Ascending aorta (tissue), 2 donors: ENCODE data around the gene RNF112. TPM values are rescaled to one million over a fixed set of nuclear protein-coding genes. Genes with fewer than 3 reads are reported as not detected.

Source experiments
- DNase-seq, 2 donors: peaks; one replicate each; pipeline ENCODE4 v3.0.0-alpha.2; 2019; ENCODE audit warnings: low spot score in 2 of 2
- H3K27ac ChIP-seq, 2 donors: fragments of 200-600 bp; sonication (generic); one replicate each; pipeline ENCODE4 v1.5.1; 2016 to 2017; ENCODE audit warnings: mild to moderate bottlenecking in 1 of 2
- H3K27me3 ChIP-seq: fragments of 200-600 bp; sonication (generic); one replicate; pipeline ENCODE4 v1.5.1; 2017
- H3K36me3 ChIP-seq, 2 donors: fragments of 200-600 bp; sonication (generic); one replicate each; pipeline ENCODE4 v1.5.1; 2016
- H3K4me1 ChIP-seq, 2 donors: fragments of 200-600 bp; sonication (generic); one replicate each; pipeline ENCODE4 v1.5.1; 2016 to 2017; ENCODE audit warnings: mild to moderate bottlenecking in 1 of 2
- H3K4me3 ChIP-seq, 2 donors: fragments of 200-600 bp; sonication (generic); one replicate each; pipeline ENCODE4 v1.5.1; 2016 to 2017; ENCODE audit warnings: mild to moderate bottlenecking in 1 of 2
- H3K9me3 ChIP-seq, 2 donors: fragments of 200-600 bp; sonication (generic); one replicate each; pipeline ENCODE4 v1.5.1; 2016
- intact Hi-C: fragments of 100-400 bp; cut with DNase I; formaldehyde crosslinking; loops from one replicate; pipeline ENCODE4 v1.15.1; 2023
- total RNA-seq: library from RNA; depleted of rRNA; stranded (reverse); fragments of >200 nt; gene quantifications from one replicate; pipeline ENCODE4 v1.1.0, GENCODE V29; 2016
- TF ChIP-seq, protein P1 (sequence below), 3 experiments: fragments of 200-600 bp in 2 of 3; fragments of 450-650 bp in 1 of 3; sonication (generic) in 2 of 3; IDR thresholded peaks; one replicate each; pipeline ENCODE4 v1.5.1; 2016 to 2019; ENCODE audit warnings: antibody characterized with exemption in 3 of 3, mild to moderate bottlenecking in 1 of 3, moderate library complexity in 1 of 3

RNF112 gene
- total RNA-seq, 1 donor from 2014 or later, result 0.53 TPM

DNA sequence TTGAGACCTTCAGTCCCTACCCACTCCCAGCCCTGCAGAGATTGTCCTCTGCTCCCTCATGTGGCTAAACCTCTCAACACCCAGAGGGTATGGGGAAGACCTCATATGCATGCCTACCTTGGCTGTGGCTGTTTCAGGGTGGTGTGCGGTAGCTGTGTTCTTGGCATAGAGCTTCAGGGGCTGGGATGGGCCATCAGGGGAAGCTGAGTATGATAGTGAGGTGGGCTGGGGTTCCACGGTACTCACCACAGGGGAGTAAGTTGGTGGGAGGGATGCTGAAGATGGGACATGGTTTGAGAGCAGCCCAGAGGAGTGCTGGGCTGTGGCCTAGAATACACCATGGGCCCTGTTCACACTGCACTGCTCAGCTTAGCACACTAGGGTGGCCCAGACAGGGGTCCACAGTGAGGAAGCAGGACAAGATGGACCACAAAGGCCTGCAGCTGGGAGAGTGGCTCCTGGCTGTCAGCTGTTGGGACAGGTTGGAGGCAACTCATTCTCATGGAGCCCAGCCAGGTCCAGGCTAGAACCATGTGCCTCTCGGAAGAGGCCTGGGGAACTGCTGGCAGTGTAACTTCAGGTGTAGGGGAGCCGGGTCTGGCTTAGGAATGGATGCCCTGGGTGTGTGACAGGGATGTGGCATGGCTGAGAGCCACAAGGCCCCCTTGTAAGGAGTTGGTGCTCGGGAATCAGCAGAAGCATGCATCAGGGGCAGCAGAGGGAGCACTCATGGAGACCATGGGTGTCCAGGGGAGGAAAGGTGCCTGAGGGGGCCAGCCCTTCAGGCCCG, 27.2 kb upstream of the RNF112 start:
- Histone ChIP-seq H3K36me3 (peaks cover 32 to 40% of the 10 kb centered on the region in 2 donors), H3K4me1 (peaks cover 19 to 65% of the 10 kb centered on the region in 2 donors), H3K9me3 (no peaks in the 10 kb centered on the region), H3K27me3 (no peaks in the 10 kb centered on the region), H3K27ac (peak overlapping the region; percentile 96 to 98), H3K4me3 (peak overlapping the region in 1 of 2 donors; percentile 60)
- TF ChIP-seq, protein P1, sequence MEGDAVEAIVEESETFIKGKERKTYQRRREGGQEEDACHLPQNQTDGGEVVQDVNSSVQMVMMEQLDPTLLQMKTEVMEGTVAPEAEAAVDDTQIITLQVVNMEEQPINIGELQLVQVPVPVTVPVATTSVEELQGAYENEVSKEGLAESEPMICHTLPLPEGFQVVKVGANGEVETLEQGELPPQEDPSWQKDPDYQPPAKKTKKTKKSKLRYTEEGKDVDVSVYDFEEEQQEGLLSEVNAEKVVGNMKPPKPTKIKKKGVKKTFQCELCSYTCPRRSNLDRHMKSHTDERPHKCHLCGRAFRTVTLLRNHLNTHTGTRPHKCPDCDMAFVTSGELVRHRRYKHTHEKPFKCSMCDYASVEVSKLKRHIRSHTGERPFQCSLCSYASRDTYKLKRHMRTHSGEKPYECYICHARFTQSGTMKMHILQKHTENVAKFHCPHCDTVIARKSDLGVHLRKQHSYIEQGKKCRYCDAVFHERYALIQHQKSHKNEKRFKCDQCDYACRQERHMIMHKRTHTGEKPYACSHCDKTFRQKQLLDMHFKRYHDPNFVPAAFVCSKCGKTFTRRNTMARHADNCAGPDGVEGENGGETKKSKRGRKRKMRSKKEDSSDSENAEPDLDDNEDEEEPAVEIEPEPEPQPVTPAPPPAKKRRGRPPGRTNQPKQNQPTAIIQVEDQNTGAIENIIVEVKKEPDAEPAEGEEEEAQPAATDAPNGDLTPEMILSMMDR (IDR thresholded peaks at IDR 0.05), result peak in 1 of 3 experiments; percentile 10
- intact Hi-C loops, result no loop called here
- DNase-seq, result no peak

DNA sequence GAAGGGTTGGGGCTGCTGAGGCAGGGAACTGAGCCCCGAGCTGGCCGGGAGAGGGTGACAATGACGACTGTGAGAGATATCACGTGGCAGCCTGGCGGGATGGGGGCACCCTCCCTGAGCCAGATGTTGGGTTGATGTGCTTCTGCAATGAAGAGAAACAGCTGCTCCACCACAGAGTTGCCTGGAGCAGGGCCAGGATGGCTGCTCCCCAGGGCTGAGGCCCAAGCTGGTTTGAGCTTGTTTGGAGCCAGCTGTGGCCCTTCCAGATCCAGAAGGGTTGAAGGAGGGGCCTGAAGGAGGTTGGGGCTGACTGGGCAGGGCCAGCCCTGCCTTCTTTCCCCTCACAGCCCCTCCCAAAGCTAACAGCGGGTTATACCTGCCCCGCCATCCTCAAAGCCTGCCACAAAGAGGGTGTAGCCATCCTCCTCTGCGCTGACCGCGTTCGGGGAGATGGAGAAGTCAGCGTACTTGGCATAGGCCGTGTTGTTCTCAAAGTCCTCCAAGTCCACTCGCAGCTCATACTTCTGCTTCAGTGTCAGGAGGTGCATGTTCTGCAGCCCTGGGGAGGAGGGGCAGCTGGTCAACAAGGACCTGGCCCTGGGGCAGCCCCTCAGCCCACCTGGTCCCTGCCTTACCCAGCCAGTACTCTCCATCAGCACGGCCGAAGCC, 26.2 kb upstream of the RNF112 start:
- peak overlapping the region; percentile 96 to 98 for H3K27ac ChIP-seq
- DNase-seq, result peak; percentile 59 to 86
- peaks cover 20 to 73% of the 10 kb centered on the region in 2 donors for H3K4me1 ChIP-seq
- no peaks in the 10 kb centered on the region for H3K9me3 ChIP-seq
- TF ChIP-seq, protein P1 (IDR thresholded peaks at IDR 0.05), result no peak
- H3K27me3 ChIP-seq, result no peaks in the 10 kb centered on the region
- intact Hi-C loops, result no loop called here
- peak overlapping the region in 1 of 2 donors; percentile 60 for H3K4me3 ChIP-seq
- H3K36me3 ChIP-seq, result peaks cover 32 to 40% of the 10 kb centered on the region in 2 donors

DNA sequence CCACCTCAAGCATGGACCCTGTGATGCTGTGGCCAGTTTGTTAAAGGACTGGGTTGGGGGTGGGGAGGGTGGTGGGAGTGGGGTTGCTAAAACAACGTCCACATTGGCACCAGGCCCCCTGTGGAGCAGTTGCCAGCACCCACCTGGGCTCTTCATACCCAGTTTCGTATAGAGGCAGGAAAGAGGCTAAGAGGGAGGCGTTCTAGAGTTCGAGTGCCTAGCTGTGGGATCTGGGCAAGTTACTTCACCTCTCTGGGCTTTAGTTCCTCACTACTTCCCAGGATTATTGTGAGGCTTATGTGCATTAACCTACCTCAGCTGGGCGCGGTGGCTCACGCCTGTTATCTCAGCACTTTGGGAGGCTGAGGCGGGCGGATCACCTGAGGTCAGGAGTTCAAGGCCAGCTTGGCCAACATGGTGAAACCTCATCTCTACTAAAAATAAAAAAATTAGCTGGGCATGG, 25.5 kb upstream of the RNF112 start:
- DNase-seq, result no peak

DNA sequence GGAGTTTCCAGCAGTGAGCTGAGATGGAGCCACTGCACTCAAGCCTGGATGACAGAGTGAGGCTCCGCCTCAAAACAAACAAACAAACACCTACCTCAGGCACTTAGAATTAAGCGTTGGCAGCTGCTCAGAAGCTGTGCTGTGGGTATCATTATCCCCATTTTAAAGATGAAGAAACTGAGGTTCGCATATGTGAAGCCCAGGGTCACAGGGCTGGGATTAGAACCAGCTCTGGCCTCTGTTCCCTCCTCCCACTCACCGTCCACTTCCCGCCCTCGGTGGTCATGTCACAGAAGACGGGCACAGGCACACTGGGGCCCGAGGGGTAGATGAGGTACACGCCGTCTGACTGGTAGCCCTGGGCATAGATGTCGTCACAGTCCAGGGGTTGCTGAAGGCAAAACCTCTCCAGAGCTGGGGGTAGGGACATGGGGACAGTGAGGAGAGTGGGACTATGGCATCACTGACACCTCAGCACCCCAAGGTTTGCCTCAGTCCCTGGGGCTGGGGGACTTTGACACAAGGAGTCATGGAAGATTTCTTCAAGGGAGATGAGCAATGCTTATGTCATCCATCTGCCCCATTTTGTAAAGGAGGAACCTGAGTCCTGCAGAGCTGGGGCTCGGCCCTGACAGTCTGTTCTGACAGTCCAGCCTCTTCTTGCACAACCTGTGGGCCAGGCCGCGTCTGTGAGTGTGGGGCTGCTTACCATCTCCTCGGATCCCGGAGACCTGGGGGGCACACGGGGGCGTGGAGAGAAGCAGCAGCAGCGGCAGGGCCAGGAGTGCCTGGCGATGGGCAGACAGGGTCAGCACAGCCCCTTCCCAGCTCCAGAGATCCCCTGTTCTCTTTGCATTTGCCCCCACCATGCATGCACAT, 24.7 kb upstream of the RNF112 start:
- intact Hi-C loops, result no loop called here
- TF ChIP-seq, protein P1 (IDR thresholded peaks at IDR 0.05), result no peak
- peak in 1 of 2 donors; percentile 86 for DNase-seq
- peaks cover 20 to 85% of the 10 kb centered on the region in 2 donors for H3K4me1 ChIP-seq
- peaks cover 20 to 27% of the 10 kb centered on the region in 2 donors for H3K36me3 ChIP-seq
- H3K4me3 ChIP-seq, result peak overlapping the region; percentile 25 to 60
- H3K9me3 ChIP-seq, result no peaks in the 10 kb centered on the region
- peak overlapping the region; percentile 96 to 98 for H3K27ac ChIP-seq
- no peaks in the 10 kb centered on the region for H3K27me3 ChIP-seq

More for the DNA sequence above, 25.5 kb upstream of the RNF112 start:
- no peaks in the 10 kb centered on the region for H3K27me3 ChIP-seq
- TF ChIP-seq, protein P1 (IDR thresholded peaks at IDR 0.05), result no peak
- H3K27ac ChIP-seq, result peak overlapping the region; percentile 96 to 98
- intact Hi-C loops, result no loop called here
- H3K9me3 ChIP-seq, result no peaks in the 10 kb centered on the region
- peaks cover 20 to 80% of the 10 kb centered on the region in 2 donors for H3K4me1 ChIP-seq
- H3K36me3 ChIP-seq, result peaks cover 28 to 34% of the 10 kb centered on the region in 2 donors
- H3K4me3 ChIP-seq, result peak overlapping the region in 1 of 2 donors; percentile 60
